HG03432 (cell line): ENCODE measurements around the gene SLC25A13.
A peak's percentile ranks its signal among the peaks of the same experiment; 100 is the strongest.
"Not testable (repeated sequence)": the region's sequence is repeated elsewhere in the genome, so short reads cannot be mapped to it uniquely, and the experiment has no call there.

ENCODE experiments used
- ATAC-seq: cut with Tn5 transposase; IDR thresholded peaks from one replicate; pipeline ENCODE4 v1.9.1; 2021; ENCODE audit warnings: mild to moderate bottlenecking, moderate library complexity; ENCODE audit not compliant: unreplicated experiment

Gene SLC25A13

GRCh38 chr7:96300502-96300901 lies 21.4 kb downstream of the SLC25A13 start:
- peak; percentile 34 for ATAC-seq

- ATAC-seq = no peak
Observed at GRCh38 chr7:96299496-96299895, 22.4 kb downstream of the SLC25A13 start.

- ATAC-seq = no peak
Observed at GRCh38 chr7:96297876-96298275, 24.0 kb downstream of the SLC25A13 start.

- not testable (repeated sequence) for ATAC-seq
Observed at GRCh38 chr7:96297446-96297845, 24.5 kb downstream of the SLC25A13 start.

GRCh38 chr7:96293911-96294310 lies 28.0 kb downstream of the SLC25A13 start:
- not testable (repeated sequence) for ATAC-seq

- ATAC-seq = no peak
Observed at GRCh38 chr7:96287559-96287958, 34.3 kb downstream of the SLC25A13 start.

- peak; percentile 51 for ATAC-seq
Observed at GRCh38 chr7:96287132-96287531, 34.8 kb downstream of the SLC25A13 start.

- ATAC-seq = peak; percentile 81
Observed at GRCh38 chr7:96285579-96285978, 36.3 kb downstream of the SLC25A13 start.

- peak; percentile 61 for ATAC-seq
Observed at GRCh38 chr7:96284835-96285234, 37.1 kb downstream of the SLC25A13 start.

- ATAC-seq = no peak
Observed at GRCh38 chr7:96284240-96284639, 37.7 kb downstream of the SLC25A13 start.

- no peak for ATAC-seq
Observed at GRCh38 chr7:96282835-96283234, 39.1 kb downstream of the SLC25A13 start.

GRCh38 chr7:96277921-96278320 lies 44.0 kb downstream of the SLC25A13 start:
- no peak for ATAC-seq

- ATAC-seq = no peak
Observed at GRCh38 chr7:96276019-96276418, 45.9 kb downstream of the SLC25A13 start.

- no peak for ATAC-seq
Observed at GRCh38 chr7:96273716-96274115, 48.2 kb downstream of the SLC25A13 start.

- ATAC-seq = no peak
Observed at GRCh38 chr7:96269246-96269994, 52.5 kb downstream of the SLC25A13 start.

- ATAC-seq = no peak
Observed at GRCh38 chr7:96266580-96266979, 55.3 kb downstream of the SLC25A13 start.

- ATAC-seq = no peak
Observed at GRCh38 chr7:96266015-96266414, 55.9 kb downstream of the SLC25A13 start.

GRCh38 chr7:96253964-96254363 lies 67.9 kb downstream of the SLC25A13 start:
- ATAC-seq = no peak

- no peak for ATAC-seq
Observed at GRCh38 chr7:96253441-96253840, 68.5 kb downstream of the SLC25A13 start.

- ATAC-seq = no peak
Observed at GRCh38 chr7:96250776-96251361, 71.0 kb downstream of the SLC25A13 start.

GRCh38 chr7:96248405-96248804 lies 73.5 kb downstream of the SLC25A13 start:
- ATAC-seq = no peak

GRCh38 chr7:96246919-96247318 lies 75.0 kb downstream of the SLC25A13 start:
- no peak for ATAC-seq

- ATAC-seq = no peak
Observed at GRCh38 chr7:96244992-96245292, 77.0 kb downstream of the SLC25A13 start.
